Measurements from ENCODE around the gene TBC1D24. TPM values are rescaled to one million over a fixed set of nuclear protein-coding genes. Genes with fewer than 3 reads are reported as not detected.
A peak's percentile ranks its signal among the peaks of the same experiment; 100 is the strongest.

Gene TBC1D24
- total RNA-seq, 1 experiment from 2014 or later, result 24.6 TPM

DNA sequence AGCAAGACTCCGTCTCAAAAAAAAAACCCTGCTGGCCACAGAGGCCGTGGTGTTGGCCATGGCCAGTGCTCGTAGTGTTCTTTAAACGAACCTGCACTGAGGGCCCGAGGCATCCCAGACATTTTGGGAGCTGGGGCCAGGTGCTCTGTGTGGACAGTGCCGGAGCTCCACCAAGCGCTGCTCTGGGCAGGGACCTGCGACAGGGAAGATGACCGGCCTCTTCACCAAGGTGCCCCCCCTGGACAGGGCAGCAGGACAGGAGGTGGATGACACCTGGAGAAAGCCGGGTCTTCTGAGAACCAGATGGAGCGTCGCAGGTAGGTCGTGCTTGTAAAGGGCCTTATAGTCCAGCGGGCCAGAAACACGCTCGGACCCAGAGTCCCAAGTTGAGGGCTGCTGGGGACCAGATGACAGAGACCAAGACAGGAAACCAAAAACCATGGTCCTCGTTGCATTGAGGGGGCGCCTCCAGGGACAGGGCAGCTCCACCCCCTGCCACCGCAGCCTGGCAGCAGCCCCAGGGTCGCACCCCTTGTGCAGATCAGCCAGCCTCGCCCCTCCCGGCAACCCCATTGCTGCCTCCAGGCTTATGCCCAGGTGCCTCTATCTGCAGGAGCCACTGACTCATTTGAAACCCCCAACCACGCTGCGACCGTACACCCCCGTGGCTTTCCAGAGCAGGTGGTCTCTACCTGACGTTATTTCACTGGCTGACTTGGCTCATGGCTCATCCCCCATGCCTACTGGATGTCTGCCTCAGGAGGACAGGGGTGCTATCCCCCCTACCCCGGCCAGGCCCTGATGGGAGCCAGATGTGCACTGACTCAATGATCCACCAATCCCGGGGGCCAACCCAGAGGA lies 8.0 kb upstream of the TBC1D24 start:
- Histone ChIP-seq H3K9me2 (ENCODE audit: insufficient read depth) (no peaks in the 10 kb centered on the region), H3K79me2 (ENCODE audit: insufficient read depth, low read length) (no peaks in the 10 kb centered on the region; the same call in 1 of the 2 replicates), H3K36me3 (ENCODE audit: control insufficient read depth in 1 of 2, insufficient read depth in 2 of 2, low read length in 2 of 2) (no peaks in the 10 kb centered on the region), H2AFZ (ENCODE audit: low read depth, low read length, poor library complexity, severe bottlenecking) (no peak overlapping the region), H3K27ac (ENCODE audit: low read depth, low read length) (peak overlapping the region; percentile 81), H3K27me3 (ENCODE audit: insufficient read depth, low read length) (no peaks in the 10 kb centered on the region), H3K4me1 (ENCODE audit: control insufficient read depth in 1 of 2, insufficient read depth in 2 of 2, low read length in 2 of 2) (peaks cover 23 to 42% of the 10 kb centered on the region in 2 experiments), H3K4me3 (replicated peaks in 1 of 2; ENCODE audit: low read depth in 1 of 2, low read length in 2 of 2) (peak overlapping the region; percentile 39 to 61; a peak in 1 of 4 replicates), H3K9me3 (ENCODE audit: control insufficient read depth in 1 of 2, insufficient read depth in 1 of 2, low read depth in 1 of 2, low read length in 2 of 2) (no peaks in the 10 kb centered on the region), H3K9ac (ENCODE audit: low read length) (peak overlapping the region; percentile 83), H3K4me2 (ENCODE audit: low read length) (peak overlapping the region; percentile 95), H4K20me1 (ENCODE audit: insufficient read depth) (no peaks in the 10 kb centered on the region)
- ChIA-PET RAD21 (ENCODE audit: low non-redundant PET in 1 of 2, low total read pairs in 2 of 2, uncharacterized antibody in 2 of 2, unreplicated experiment in 2 of 2) (no interaction called here), POLR2A (no interaction called here), CTCF (no interaction called here)
- intact Hi-C loops (cut with micrococcal nuclease), result no loop called here
- TF ChIP-seq ZFX (IDR thresholded peaks at IDR 0.05), result no peak
- TF ChIP-seq RAD21 (IDR thresholded peaks at IDR 0.05; ENCODE audit: low read depth), result no peak
- no TSS peak for BruUV-seq (replicated peaks)
- DNase-seq (ENCODE audit: low read depth, low spot score) (no peak), ATAC-seq (no peak)

DNA sequence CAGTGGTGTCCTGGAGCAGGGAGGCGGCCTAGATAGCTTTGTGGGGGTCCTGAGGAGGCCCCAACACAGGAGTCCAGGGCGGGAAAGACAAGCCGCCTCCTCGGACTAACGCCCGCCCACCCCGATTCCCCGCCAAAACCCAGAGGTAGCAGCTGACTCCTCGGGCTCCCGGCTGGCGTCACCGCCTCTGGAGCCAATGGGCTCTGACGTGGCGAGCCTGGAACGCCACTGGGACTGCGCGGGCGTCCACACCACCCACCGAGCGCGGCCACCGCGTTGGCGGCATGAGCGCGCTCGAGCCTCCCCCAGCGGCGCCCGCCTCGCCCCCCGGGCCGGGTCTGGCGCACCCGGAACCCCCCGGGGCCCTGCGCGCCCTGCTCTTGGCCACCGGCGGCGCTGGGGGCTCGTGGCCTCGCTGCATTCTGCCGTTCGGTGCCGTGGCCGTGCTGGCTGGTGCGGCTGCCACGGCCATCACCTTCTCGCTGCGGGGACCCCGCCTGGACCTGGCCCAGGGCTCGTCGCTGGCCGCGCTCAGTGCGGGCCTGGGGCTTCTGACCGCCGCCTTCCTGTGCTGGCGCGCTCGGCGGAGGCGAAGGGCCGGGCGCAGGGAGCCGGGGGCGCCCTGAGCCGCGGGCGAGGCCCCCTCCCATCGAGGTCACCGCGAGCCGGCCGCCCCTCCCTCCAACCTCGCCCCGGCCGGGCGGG lies 7.2 kb upstream of the TBC1D24 start:
- H3K36me3 ChIP-seq (ENCODE audit: control insufficient read depth in 1 of 2, insufficient read depth in 2 of 2, low read length in 2 of 2), result no peaks in the 10 kb centered on the region
- DNase-seq (ENCODE audit: low read depth, low spot score), result peak; percentile 41
- peak; percentile 83 for ATAC-seq
- BruUV-seq (replicated peaks), result no TSS peak
- peak overlapping the region; percentile 39 to 61 for H3K4me3 ChIP-seq (replicated peaks in 1 of 2; ENCODE audit: low read depth in 1 of 2, low read length in 2 of 2)
- H3K9ac ChIP-seq (ENCODE audit: low read length), result peak overlapping the region; percentile 83
- H4K20me1 ChIP-seq (ENCODE audit: insufficient read depth), result no peaks in the 10 kb centered on the region
- POLR2A ChIA-PET, result interaction anchor here (2.1 kb wide), 1 partner anchor 8 kb away, joined by 9 read pairs; the partner anchor contains the start of gene TEDC2
- H3K27me3 ChIP-seq (ENCODE audit: insufficient read depth, low read length), result no peaks in the 10 kb centered on the region
- intact Hi-C loops (cut with micrococcal nuclease), result no loop called here
- no peaks in the 10 kb centered on the region for H3K79me2 ChIP-seq (ENCODE audit: insufficient read depth, low read length)
- H3K9me3 ChIP-seq (ENCODE audit: control insufficient read depth in 1 of 2, insufficient read depth in 1 of 2, low read depth in 1 of 2, low read length in 2 of 2), result no peaks in the 10 kb centered on the region
- no peak for TF ChIP-seq SRF (IDR thresholded peaks at IDR 0.05; ENCODE audit: low read depth)
- peak; percentile 51 for TF ChIP-seq POLR2A (IDR thresholded peaks at IDR 0.05; ENCODE audit: borderline replicate concordance, extremely low read depth, insufficient read depth, insufficient read length)
- peak; percentile 59; the same call in 1 of the 2 replicates for TF ChIP-seq ZFX (IDR thresholded peaks at IDR 0.05)
- TF ChIP-seq SP1 (IDR thresholded peaks at IDR 0.05; ENCODE audit: low read depth), result no peak
- peak; percentile 82 for TF ChIP-seq POLR2AphosphoS5 (IDR thresholded peaks at IDR 0.05; ENCODE audit: low read depth, low read length)
- TF ChIP-seq CTCF (IDR thresholded peaks at IDR 0.05 in 2 of 3, conservative IDR thresholded peaks at IDR 0.05 in 1 of 3; ENCODE audit: borderline replicate concordance in 1 of 3, insufficient read depth in 1 of 3, low read depth in 2 of 3, low read length in 2 of 3), result peak in 2 of 3 experiments; percentile 2 to 11; a peak in 1 of 6 replicates
- no peak for TF ChIP-seq SIN3A (IDR thresholded peaks at IDR 0.05; ENCODE audit: low read depth)
- no peak overlapping the region for H2AFZ ChIP-seq (ENCODE audit: low read depth, low read length, poor library complexity, severe bottlenecking)
- peak overlapping the region; percentile 95 for H3K4me2 ChIP-seq (ENCODE audit: low read length)
- RAD21 ChIA-PET (ENCODE audit: low non-redundant PET in 1 of 2, low total read pairs in 2 of 2, uncharacterized antibody in 2 of 2, unreplicated experiment in 2 of 2), result interaction anchor here in 1 of 2 experiments (0.7 kb wide), 1 partner anchor 119 kb away, joined by 5 read pairs; no protein-coding TSS in a partner anchor
- H3K9me2 ChIP-seq (ENCODE audit: insufficient read depth), result no peaks in the 10 kb centered on the region
- peak overlapping the region; percentile 81 for H3K27ac ChIP-seq (ENCODE audit: low read depth, low read length)
- H3K4me1 ChIP-seq (ENCODE audit: control insufficient read depth in 1 of 2, insufficient read depth in 2 of 2, low read length in 2 of 2), result peaks cover 25 to 46% of the 10 kb centered on the region in 2 experiments
- CTCF ChIA-PET, result no interaction called here
